Progenitor cell of endocrine pancreas (in vitro differentiated cells): ENCODE results near the gene KSR1. TPM values are rescaled to one million over a fixed set of nuclear protein-coding genes. Genes with fewer than 3 reads are reported as not detected.
"Not testable (repeated sequence)": the region's sequence is repeated elsewhere in the genome, so short reads cannot be mapped to it uniquely, and the experiment has no call there.

Experiments
- DNase-seq: peaks from one replicate; pipeline ENCODE4 v3.0.0; 2021; ENCODE audit warnings: low spot score; ENCODE audit not compliant: unreplicated experiment
- H3K27ac Mint-ChIP-seq: 2 replicates; pipeline ENCODE4 v1.8.0; 2021; ENCODE audit warnings: mild to moderate bottlenecking, moderate library complexity, mixed read lengths
- H3K27me3 Mint-ChIP-seq: 2 replicates; pipeline ENCODE4 v1.8.0; 2021; ENCODE audit warnings: mixed read lengths
- H3K36me3 Mint-ChIP-seq: 2 replicates; pipeline ENCODE4 v1.8.0; 2022; ENCODE audit warnings: mixed read lengths; ENCODE audit not compliant: insufficient read depth
- H3K4me1 Mint-ChIP-seq: 2 replicates; pipeline ENCODE4 v1.8.0; 2021; ENCODE audit warnings: low read depth, mixed read lengths
- H3K4me3 Mint-ChIP-seq: 2 replicates; pipeline ENCODE4 v1.8.0; 2021; ENCODE audit warnings: low read depth, mild to moderate bottlenecking, moderate library complexity, mixed read lengths
- H3K9me3 Mint-ChIP-seq: 2 replicates; pipeline ENCODE4 v1.8.0; 2021; ENCODE audit warnings: low read depth, mixed read lengths
- CTCF ChIP-seq: fragments of 200-600 bp; sonication (generic); IDR thresholded peaks from one replicate; pipeline ENCODE4 v1.5.0; 2021; ENCODE audit warnings: antibody characterized with exemption, mild to moderate bottlenecking; ENCODE audit not compliant: unreplicated experiment
- long read RNA-seq: library from polyadenylated mRNA; unstranded; transcript quantifications from one replicate; pipeline ENCODE4 v2.0.0, GENCODE V29; 2020
- total RNA-seq: library from RNA; stranded (reverse); gene quantifications from 2 replicates; pipeline ENCODE4 v1.2.1, GENCODE V29; 2021

Gene KSR1
- total RNA-seq: 66.2 and 70.1 TPM in 2 replicates
- long read RNA-seq, partial matches to known transcripts: 5 of 6 reads
- long read RNA-seq, other reads (novel, unspliced or antisense): 1 of 6 reads

GRCh38 chr17:27455914-27456680 lies at the start of gene KSR1:
KSR1 (plus strand) TSS chr17:27456448; CDS start chr17:27456644, 196 bp downstream.
- Mint-ChIP-seq H3K9me3 (no peaks in the 10 kb centered on the region), H3K27ac (peak within 1 kb of the TSS; percentile 91), H3K27me3 (peaks cover 3% of the 10 kb centered on the region), H3K36me3 (no peaks in the 10 kb centered on the region), H3K4me3 (peak within 1 kb of the TSS; percentile 91), H3K4me1 (peaks cover 34% of the 10 kb centered on the region)
- DNase-seq: peak; percentile 80
- peak; percentile 72 for TF ChIP-seq CTCF

- Mint-ChIP-seq H3K4me1 (no peaks in the 10 kb centered on the region), H3K4me3 (no peak overlapping the region), H3K27me3 (peaks cover 4% of the 10 kb centered on the region), H3K9me3 (no peaks in the 10 kb centered on the region), H3K27ac (no peak overlapping the region), H3K36me3 (no peaks in the 10 kb centered on the region)
- no peak for DNase-seq
- no peak for TF ChIP-seq CTCF
Observed at GRCh38 chr17:27407916-27408864, 48.1 kb upstream of the KSR1 start.

GRCh38 chr17:27408891-27409290 lies 47.4 kb upstream of the KSR1 start:
- H3K36me3 Mint-ChIP-seq: no peaks in the 10 kb centered on the region
- H3K4me1 Mint-ChIP-seq: no peaks in the 10 kb centered on the region
- no peak for DNase-seq
- no peak for TF ChIP-seq CTCF
- H3K27me3 Mint-ChIP-seq: peaks cover 4% of the 10 kb centered on the region
- no peak overlapping the region for H3K27ac Mint-ChIP-seq
- H3K9me3 Mint-ChIP-seq: no peaks in the 10 kb centered on the region
- H3K4me3 Mint-ChIP-seq: no peak overlapping the region

- not testable (repeated sequence) for H3K4me1 Mint-ChIP-seq, H3K9me3 Mint-ChIP-seq, H3K4me3 Mint-ChIP-seq, H3K36me3 Mint-ChIP-seq, H3K27me3 Mint-ChIP-seq, DNase-seq, H3K27ac Mint-ChIP-seq
Observed at GRCh38 chr17:27412158-27412557, 44.1 kb upstream of the KSR1 start.

GRCh38 chr17:27413315-27413714 lies 42.9 kb upstream of the KSR1 start:
- no peak for TF ChIP-seq CTCF
- Mint-ChIP-seq H3K27me3 (no peaks in the 10 kb centered on the region), H3K4me1 (no peaks in the 10 kb centered on the region), H3K9me3 (no peaks in the 10 kb centered on the region), H3K36me3 (no peaks in the 10 kb centered on the region), H3K27ac (no peak overlapping the region), H3K4me3 (no peak overlapping the region)
- DNase-seq: no peak
